Loucy (cell line): ENCODE results near the gene YIPF6.

Source experiments
- H2AFZ ChIP-seq: fragments of 200-600 bp; sonication (generic); 2 replicates; pipeline ENCODE4 v1.6.0; 2016; ENCODE audit warnings: antibody characterized with exemption, mild to moderate bottlenecking, low read length, moderate library complexity
- H3F3A ChIP-seq: fragments of 200-600 bp; 2 replicates; pipeline ENCODE4 v1.6.0; 2016; ENCODE audit warnings: antibody characterized with exemption, low read depth, mild to moderate bottlenecking
- H3K27me3 ChIP-seq: fragments of 200-600 bp; sonication (generic); 2 replicates; pipeline ENCODE4 v1.6.1; 2014; ENCODE audit warnings: low read length, mild to moderate bottlenecking; ENCODE audit not compliant: insufficient read depth, poor library complexity, severe bottlenecking
- H3K36me3 ChIP-seq: fragments of 200-600 bp; sonication (generic); 2 replicates; pipeline ENCODE4 v1.6.1; 2016; ENCODE audit warnings: low read length; ENCODE audit not compliant: insufficient read depth
- H3K4me1 ChIP-seq: fragments of 200-600 bp; sonication (generic); 2 replicates; pipeline ENCODE4 v1.5.1; 2014; ENCODE audit warnings: low read length, mild to moderate bottlenecking; ENCODE audit not compliant: insufficient read depth, poor library complexity, severe bottlenecking
- H3K4me2 ChIP-seq: fragments of 200-600 bp; sonication (generic); 2 replicates; pipeline ENCODE4 v1.6.0; 2014; ENCODE audit warnings: antibody characterized with exemption, low read length, low read depth, mild to moderate bottlenecking; ENCODE audit not compliant: poor library complexity, severe bottlenecking
- H3K4me3 ChIP-seq: fragments of 200-600 bp; sonication (generic); 2 replicates; pipeline ENCODE4 v1.5.1; 2014; ENCODE audit warnings: low read length, mild to moderate bottlenecking, mixed read lengths; ENCODE audit not compliant: poor library complexity, severe bottlenecking
- H3K79me2 ChIP-seq: fragments of 200-600 bp; sonication (generic); 2 replicates; pipeline ENCODE4 v1.6.1; 2014; ENCODE audit warnings: low read length; ENCODE audit not compliant: insufficient read depth
- H3K9ac ChIP-seq: fragments of 200-600 bp; sonication (generic); 2 replicates; pipeline ENCODE4 v1.6.0; 2014; ENCODE audit warnings: mild to moderate bottlenecking, low read depth, low read length, moderate library complexity; ENCODE audit not compliant: poor library complexity, severe bottlenecking
- H3K9me2 ChIP-seq: fragments of 200-600 bp; sonication (generic); replicated peaks from 2 replicates; pipeline ENCODE4 v1.6.1; 2016; ENCODE audit warnings: low read depth, low read length, mixed read lengths
- H3K9me3 ChIP-seq: fragments of 200-600 bp; sonication (generic); 2 replicates; pipeline ENCODE4 v1.6.1; 2014; ENCODE audit warnings: mild to moderate bottlenecking, antibody characterized with exemption, low read length, low read depth; ENCODE audit not compliant: insufficient read depth
- H4K20me1 ChIP-seq: fragments of 200-600 bp; sonication (generic); 2 replicates; pipeline ENCODE4 v1.6.0; 2014; ENCODE audit warnings: antibody characterized with exemption, low read length, mild to moderate bottlenecking; ENCODE audit not compliant: insufficient read depth, poor library complexity, severe bottlenecking
- CTCF ChIP-seq: fragments of 200-600 bp; sonication (generic); conservative IDR thresholded peaks from 2 replicates; pipeline ENCODE4 v1.5.1; 2014; ENCODE audit warnings: mild to moderate bottlenecking, antibody characterized with exemption, low read length
- EZH2phosphoT487 ChIP-seq: fragments of 200-600 bp; IDR thresholded peaks from 2 replicates; pipeline ENCODE4 v1.6.1; 2018; ENCODE audit warnings: antibody characterized with exemption, mild to moderate bottlenecking, moderate library complexity, borderline replicate concordance

The YIPF6 gene

GRCh38 chrX:68499543-68500504 lies 973 bp downstream of the YIPF6 start:
- Histone ChIP-seq H3K9me3 (no peaks in the 10 kb centered on the region), H3K9ac (peak overlapping the region; percentile 90), H3F3A (no peaks in the 10 kb centered on the region), H3K27me3 (no peaks in the 10 kb centered on the region), H3K4me3 (peak overlapping the region; percentile 99), H3K9me2 (no peaks in the 10 kb centered on the region), H2AFZ (no peak overlapping the region), H3K36me3 (no peaks in the 10 kb centered on the region), H4K20me1 (peaks cover 4% of the 10 kb centered on the region), H3K4me1 (peaks cover 12% of the 10 kb centered on the region), H3K4me2 (peak overlapping the region; percentile 89), H3K79me2 (peaks cover 39% of the 10 kb centered on the region)
- no peak for TF ChIP-seq EZH2phosphoT487

GRCh38 chrX:68503836-68504636 lies 5.2 kb downstream of the YIPF6 start:
- no peak overlapping the region for H3K9ac ChIP-seq
- TF ChIP-seq EZH2phosphoT487 (no peak), CTCF (no peak)
- no peaks in the 10 kb centered on the region for H3K9me3 ChIP-seq
- no peak overlapping the region for H3K4me2 ChIP-seq
- H3F3A ChIP-seq: no peaks in the 10 kb centered on the region
- no peaks in the 10 kb centered on the region for H3K9me2 ChIP-seq
- H2AFZ ChIP-seq: no peak overlapping the region
- H3K4me3 ChIP-seq: no peak overlapping the region
- no peaks in the 10 kb centered on the region for H3K36me3 ChIP-seq
- H3K79me2 ChIP-seq: peaks cover 46% of the 10 kb centered on the region
- peaks cover 4% of the 10 kb centered on the region for H4K20me1 ChIP-seq
- H3K4me1 ChIP-seq: peaks cover 7% of the 10 kb centered on the region
- H3K27me3 ChIP-seq: no peaks in the 10 kb centered on the region

- TF ChIP-seq EZH2phosphoT487 (no peak), CTCF (no peak)
- peaks cover 5% of the 10 kb centered on the region; the same call in 1 of the 2 replicates for H3K36me3 ChIP-seq
- no peak overlapping the region for H3K4me2 ChIP-seq
- no peak overlapping the region for H3K4me3 ChIP-seq
- H3F3A ChIP-seq: no peaks in the 10 kb centered on the region
- no peaks in the 10 kb centered on the region for H4K20me1 ChIP-seq
- H3K9me2 ChIP-seq: no peaks in the 10 kb centered on the region
- no peak overlapping the region for H2AFZ ChIP-seq
- H3K27me3 ChIP-seq: no peaks in the 10 kb centered on the region
- no peak overlapping the region for H3K9ac ChIP-seq
- H3K79me2 ChIP-seq: peaks cover 24% of the 10 kb centered on the region; the same call in 1 of the 2 replicates
- H3K4me1 ChIP-seq: peaks cover 3% of the 10 kb centered on the region
- no peaks in the 10 kb centered on the region for H3K9me3 ChIP-seq
These were observed 7.8 kb downstream of the YIPF6 start for GRCh38 chrX:68506649-68507048.
